Natural killer cell (primary cell): Measurements from ENCODE around the gene BYSL. TPM values are rescaled to one million over a fixed set of nuclear protein-coding genes. Genes with fewer than 3 reads are reported as not detected.

ENCODE experiments used
- ATAC-seq, 3 donors: fragments of 150-1000 bp in 2 of 3; fragments of 200-7000 bp in 1 of 3; cut with Tn5 transposase; 1 replicate in 1 of 3; 2 replicates in 2 of 3; pipeline ENCODE4 v1.10.0; 2021; ENCODE audit warnings: mild to moderate bottlenecking in 2 of 3, moderate library complexity in 2 of 3
- DNase-seq, 2 donors: peaks; one replicate each; pipeline versions ENCODE4 v3.0.0 to v3.0.0-alpha.2; 2013 to 2021; ENCODE audit warnings: mixed read lengths in 1 of 2
- H3K27ac ChIP-seq: one replicate; pipeline ENCODE4 v1.5.1; 2013; ENCODE audit warnings: mild to moderate bottlenecking, low read length
- H3K27me3 ChIP-seq: one replicate; pipeline ENCODE4 v1.6.1; 2013; ENCODE audit warnings: low read length; ENCODE audit not compliant: control insufficient read depth, insufficient read depth
- H3K36me3 ChIP-seq: one replicate; pipeline ENCODE4 v1.6.1; 2013; ENCODE audit warnings: low read length; ENCODE audit not compliant: control insufficient read depth, insufficient read depth
- H3K4me1 ChIP-seq: one replicate; pipeline ENCODE4 v1.6.1; 2013; ENCODE audit warnings: low read length; ENCODE audit not compliant: control insufficient read depth, insufficient read depth
- H3K4me3 ChIP-seq: one replicate; pipeline ENCODE4 v1.5.1; 2013; ENCODE audit warnings: low read length
- H3K9me3 ChIP-seq: one replicate; pipeline ENCODE4 v1.6.1; 2013; ENCODE audit warnings: low read length; ENCODE audit not compliant: control insufficient read depth, insufficient read depth
- H3K27ac Mint-ChIP-seq, 2 donors: one replicate each; pipeline ENCODE4 v1.8.0; 2022; ENCODE audit warnings: mild to moderate bottlenecking in 2 of 2, mixed read lengths in 2 of 2, moderate library complexity in 1 of 2
- H3K27me3 Mint-ChIP-seq, 2 donors: one replicate each; pipeline ENCODE4 v1.8.0; 2022; ENCODE audit warnings: low read depth in 2 of 2, mixed read lengths in 2 of 2
- H3K36me3 Mint-ChIP-seq: one replicate; pipeline ENCODE4 v1.8.0; 2022; ENCODE audit warnings: mixed read lengths
- H3K4me1 Mint-ChIP-seq, 2 donors: one replicate each; pipeline ENCODE4 v1.8.0; 2022; ENCODE audit warnings: mixed read lengths in 2 of 2
- H3K4me3 Mint-ChIP-seq: one replicate; pipeline ENCODE4 v1.8.0; 2022; ENCODE audit warnings: mild to moderate bottlenecking, moderate library complexity, mixed read lengths
- H3K9me3 Mint-ChIP-seq, 2 donors: one replicate each; pipeline ENCODE4 v1.8.0; 2022; ENCODE audit warnings: mixed read lengths in 2 of 2
- WGBS: methylation state at CpG from one replicate; pipeline ENCODE4 v1.1.7; 2013; ENCODE audit warnings: missing lambda C conversion rate; ENCODE audit not compliant: insufficient coverage; 5-methylcytosine and 5-hydroxymethylcytosine counted together
- intact Hi-C: fragments of 100-400 bp; cut with micrococcal nuclease; formaldehyde crosslinking; loops from one replicate; pipeline ENCODE4 v1.14.2; 2022
- total RNA-seq, 4 donors: library from RNA; stranded (reverse); fragments of 120-200 nt in 1 of 4; gene quantifications; one replicate each; pipeline versions ENCODE4 v1.2.3 to v1.2.4, GENCODE V29; 2013 to 2022
- TF ChIP-seq, protein P1 (sequence below): fragments of 200-600 bp; IDR thresholded peaks from one replicate; pipeline ENCODE4 v1.8.0; 2022; ENCODE audit warnings: antibody characterized with exemption

The BYSL gene
- total RNA-seq, 3 donors from 2014 or later (not counting 1 experiment from before 2014, with no cell fraction given), result 5.4 to 11.6 (median 5.7) TPM

DNA sequence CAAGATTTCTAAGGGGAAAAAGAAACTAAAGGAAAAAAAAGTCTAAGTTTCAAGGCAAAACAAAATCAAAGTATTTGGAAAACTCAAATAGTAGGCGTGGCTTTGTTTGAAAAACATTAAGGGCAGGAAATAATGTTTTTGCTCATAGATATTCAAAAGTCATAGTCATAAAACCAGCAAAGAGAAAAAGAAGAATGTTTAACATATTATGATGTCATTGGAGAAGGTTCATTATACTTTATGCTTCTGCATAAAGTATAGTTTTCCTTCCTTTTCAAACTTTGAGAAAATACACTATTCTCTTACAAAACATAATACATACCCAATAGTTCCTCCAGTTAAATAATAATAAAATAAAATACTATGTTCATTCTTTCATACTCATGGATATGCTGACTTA, 39.8 kb upstream of the BYSL start:
- Histone ChIP-seq H3K4me1 (no peaks in the 10 kb centered on the region), H3K36me3 (no peaks in the 10 kb centered on the region), H3K4me3 (no peak overlapping the region), H3K27ac (no peak overlapping the region), H3K27me3 (no peaks in the 10 kb centered on the region), H3K9me3 (no peaks in the 10 kb centered on the region)
- no peaks in the 10 kb centered on the region for H3K36me3 Mint-ChIP-seq
- ATAC-seq (no peak), DNase-seq (no peak)
- no peak overlapping the region for H3K4me3 Mint-ChIP-seq
- TF ChIP-seq, protein P1, sequence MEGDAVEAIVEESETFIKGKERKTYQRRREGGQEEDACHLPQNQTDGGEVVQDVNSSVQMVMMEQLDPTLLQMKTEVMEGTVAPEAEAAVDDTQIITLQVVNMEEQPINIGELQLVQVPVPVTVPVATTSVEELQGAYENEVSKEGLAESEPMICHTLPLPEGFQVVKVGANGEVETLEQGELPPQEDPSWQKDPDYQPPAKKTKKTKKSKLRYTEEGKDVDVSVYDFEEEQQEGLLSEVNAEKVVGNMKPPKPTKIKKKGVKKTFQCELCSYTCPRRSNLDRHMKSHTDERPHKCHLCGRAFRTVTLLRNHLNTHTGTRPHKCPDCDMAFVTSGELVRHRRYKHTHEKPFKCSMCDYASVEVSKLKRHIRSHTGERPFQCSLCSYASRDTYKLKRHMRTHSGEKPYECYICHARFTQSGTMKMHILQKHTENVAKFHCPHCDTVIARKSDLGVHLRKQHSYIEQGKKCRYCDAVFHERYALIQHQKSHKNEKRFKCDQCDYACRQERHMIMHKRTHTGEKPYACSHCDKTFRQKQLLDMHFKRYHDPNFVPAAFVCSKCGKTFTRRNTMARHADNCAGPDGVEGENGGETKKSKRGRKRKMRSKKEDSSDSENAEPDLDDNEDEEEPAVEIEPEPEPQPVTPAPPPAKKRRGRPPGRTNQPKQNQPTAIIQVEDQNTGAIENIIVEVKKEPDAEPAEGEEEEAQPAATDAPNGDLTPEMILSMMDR, result no peak
- no peaks in the 10 kb centered on the region for H3K9me3 Mint-ChIP-seq
- H3K27me3 Mint-ChIP-seq, result no peaks in the 10 kb centered on the region
- 100% methylated on average over 1 of the region's 1 CpG for whole genome bisulfite sequencing
- no peak overlapping the region for H3K27ac Mint-ChIP-seq
- intact Hi-C loops, result no loop called here
- no peaks in the 10 kb centered on the region for H3K4me1 Mint-ChIP-seq

DNA sequence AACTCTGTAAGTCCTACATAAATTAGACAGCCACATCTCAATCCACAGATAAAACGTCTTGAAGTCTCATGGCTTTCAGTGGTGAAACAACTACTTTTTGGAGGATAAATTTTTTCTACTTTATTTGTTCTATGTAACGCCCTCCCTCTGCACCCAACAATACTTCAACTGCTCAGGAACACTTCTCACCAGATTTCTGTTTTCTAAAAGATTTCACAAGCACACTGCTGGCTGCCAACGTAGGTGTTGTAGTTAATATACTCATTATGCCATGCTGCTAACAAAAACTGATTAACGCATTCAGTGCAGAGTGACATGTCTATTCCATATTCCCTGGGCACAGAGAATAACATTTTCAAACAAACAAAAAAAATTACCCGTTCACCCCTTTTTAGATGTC, 36.3 kb upstream of the BYSL start:
- Histone ChIP-seq H3K4me1 (no peaks in the 10 kb centered on the region), H3K36me3 (no peaks in the 10 kb centered on the region), H3K27ac (no peak overlapping the region), H3K4me3 (no peak overlapping the region), H3K27me3 (no peaks in the 10 kb centered on the region), H3K9me3 (no peaks in the 10 kb centered on the region)
- TF ChIP-seq, protein P1, result no peak
- intact Hi-C loops, result no loop called here
- no peak overlapping the region for H3K27ac Mint-ChIP-seq
- no peaks in the 10 kb centered on the region for H3K36me3 Mint-ChIP-seq
- no peak for DNase-seq
- ATAC-seq, result no peak
- no peaks in the 10 kb centered on the region for H3K27me3 Mint-ChIP-seq
- H3K9me3 Mint-ChIP-seq, result no peaks in the 10 kb centered on the region
- H3K4me3 Mint-ChIP-seq, result no peak overlapping the region
- 90% methylated on average over 4 of the region's 5 CpGs for WGBS
- H3K4me1 Mint-ChIP-seq, result no peaks in the 10 kb centered on the region

DNA sequence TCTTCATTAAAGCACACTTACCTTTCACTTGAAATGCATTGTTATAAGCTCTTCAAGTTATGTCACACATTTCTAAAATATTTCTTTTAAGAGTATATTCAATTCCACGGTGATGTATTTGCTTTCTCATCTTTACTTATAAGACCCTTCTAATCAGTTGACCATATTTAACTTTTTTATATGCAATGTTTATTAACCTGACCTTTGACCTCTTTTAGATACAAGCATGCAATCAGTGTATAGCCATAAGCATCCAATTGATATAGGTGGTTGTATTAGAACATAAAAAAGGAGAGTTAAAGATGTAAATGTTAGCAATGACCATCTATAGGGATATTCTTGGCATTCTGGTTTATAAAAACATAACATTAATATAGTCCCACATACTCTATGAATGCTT, 35.4 kb upstream of the BYSL start:
- Histone ChIP-seq H3K4me1 (no peaks in the 10 kb centered on the region), H3K4me3 (no peak overlapping the region), H3K36me3 (no peaks in the 10 kb centered on the region), H3K27ac (no peak overlapping the region), H3K9me3 (no peaks in the 10 kb centered on the region), H3K27me3 (no peaks in the 10 kb centered on the region)
- WGBS, result 83% methylated on average over 1 of the region's 1 CpG
- Mint-ChIP-seq H3K9me3 (no peaks in the 10 kb centered on the region), H3K4me3 (no peak overlapping the region), H3K36me3 (no peaks in the 10 kb centered on the region), H3K27ac (no peak overlapping the region), H3K4me1 (no peaks in the 10 kb centered on the region), H3K27me3 (no peaks in the 10 kb centered on the region)
- ATAC-seq (no peak), DNase-seq (no peak)
- TF ChIP-seq, protein P1, result no peak
- intact Hi-C loops, result no loop called here

DNA sequence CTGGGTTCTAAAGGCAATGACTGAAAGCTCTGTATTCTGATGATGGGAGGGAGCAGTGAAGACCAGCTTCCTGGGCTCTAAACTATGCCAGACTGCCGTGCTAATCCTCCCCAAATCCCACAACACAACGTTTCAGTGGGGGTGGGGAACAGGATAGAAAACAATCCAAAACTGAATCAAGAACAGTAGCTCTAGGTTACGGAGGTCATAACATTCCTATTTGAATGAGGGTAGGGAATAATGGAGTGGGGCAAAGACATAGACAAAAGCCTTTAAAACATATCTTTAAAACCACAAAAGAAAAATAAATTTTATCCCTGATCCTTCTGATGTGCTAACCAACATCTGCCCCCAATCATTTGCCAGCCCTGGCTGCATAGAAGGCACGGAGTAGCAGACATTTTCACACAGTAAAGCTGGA, 34.0 kb upstream of the BYSL start:
- 100% methylated on average over 1 of the region's 4 CpGs for WGBS
- Histone ChIP-seq H3K4me3 (no peak overlapping the region), H3K9me3 (no peaks in the 10 kb centered on the region), H3K36me3 (no peaks in the 10 kb centered on the region), H3K27me3 (no peaks in the 10 kb centered on the region), H3K27ac (no peak overlapping the region), H3K4me1 (no peaks in the 10 kb centered on the region)
- ATAC-seq, result no peak
- no peaks in the 10 kb centered on the region for H3K27me3 Mint-ChIP-seq
- H3K4me1 Mint-ChIP-seq, result no peaks in the 10 kb centered on the region
- DNase-seq, result no peak
- no peak overlapping the region for H3K4me3 Mint-ChIP-seq
- TF ChIP-seq, protein P1, result no peak
- H3K9me3 Mint-ChIP-seq, result no peaks in the 10 kb centered on the region
- H3K36me3 Mint-ChIP-seq, result no peaks in the 10 kb centered on the region
- intact Hi-C loops, result no loop called here
- H3K27ac Mint-ChIP-seq, result no peak overlapping the region
